Smooth muscle cell (in vitro differentiated cells): ENCODE results near the gene C20orf204. TPM values are rescaled to one million over a fixed set of nuclear protein-coding genes. Genes with fewer than 3 reads are reported as not detected.

Experiments used
- DNase-seq: peaks from one replicate; lab custom pipeline; 2025; ENCODE audit not compliant: unreplicated experiment; lab: John Stamatoyannopoulos, UW
- H2AFZ ChIP-seq: fragments of 200-600 bp; sonication (generic); 2 replicates; pipeline ENCODE4 v1.6.0; 2016; ENCODE audit warnings: antibody characterized with exemption, low read depth, mild to moderate bottlenecking
- H3F3A ChIP-seq: fragments of 200-600 bp; sonication (generic); 2 replicates; pipeline ENCODE4 v1.6.0; 2017; ENCODE audit warnings: antibody characterized with exemption, low read depth
- H3K27ac ChIP-seq: fragments of 200-600 bp; sonication (generic); 2 replicates; pipeline ENCODE4 v1.5.1; 2016; ENCODE audit warnings: low read depth, mild to moderate bottlenecking
- H3K27me3 ChIP-seq: fragments of 200-600 bp; sonication (generic); 2 replicates; pipeline ENCODE4 v1.6.1; 2016; ENCODE audit warnings: low read depth, mild to moderate bottlenecking
- H3K36me3 ChIP-seq: fragments of 200-600 bp; sonication (generic); 2 replicates; pipeline ENCODE4 v1.5.1; 2016; ENCODE audit warnings: low read depth
- H3K4me1 ChIP-seq: fragments of 200-600 bp; sonication (generic); 2 replicates; pipeline ENCODE4 v1.5.1; 2016; ENCODE audit warnings: low read depth
- H3K4me2 ChIP-seq: fragments of 200-600 bp; sonication (generic); 2 replicates; pipeline ENCODE4 v1.6.0; 2016; ENCODE audit warnings: mild to moderate bottlenecking
- H3K4me3 ChIP-seq: fragments of 200-600 bp; sonication (generic); 2 replicates; pipeline ENCODE4 v1.5.1; 2016; ENCODE audit warnings: mild to moderate bottlenecking
- H3K79me2 ChIP-seq: fragments of 200-600 bp; sonication (generic); 2 replicates; pipeline ENCODE4 v1.6.0; 2016; ENCODE audit warnings: low read depth, mild to moderate bottlenecking
- H3K9ac ChIP-seq: fragments of 200-600 bp; sonication (generic); 2 replicates; pipeline ENCODE4 v1.6.0; 2016; ENCODE audit warnings: low read depth
- H3K9me3 ChIP-seq: fragments of 200-600 bp; sonication (generic); replicated peaks from 2 replicates; pipeline ENCODE4 v1.5.1; 2016; ENCODE audit warnings: low read depth
- H4K20me1 ChIP-seq: fragments of 200-600 bp; sonication (generic); 2 replicates; pipeline ENCODE4 v1.6.0; 2016; ENCODE audit warnings: low read depth
- WGBS: methylation state at CpG from one replicate; pipeline ENCODE4 v1.1.7; 2016; ENCODE audit warnings: low lambda C conversion rate; 5-methylcytosine and 5-hydroxymethylcytosine counted together
- polyA plus RNA-seq: library from polyadenylated mRNA; unstranded; fragments of >200 nt; fragmentation: Nextera tagmentation; extraction: Ambion mirVana; gene quantifications from 2 replicates; pipeline ENCODE4 v1.2.1, GENCODE V29; 2016
- total RNA-seq: library from RNA; depleted of rRNA; stranded (reverse); fragments of >200 nt; gene quantifications from 2 replicates; pipeline ENCODE4 v1.2.3, GENCODE V29; 2014
- TF ChIP-seq, protein P1 (sequence below): fragments of 200-600 bp; sonication (generic); IDR thresholded peaks from 2 replicates; pipeline ENCODE4 v1.5.1; 2017; ENCODE audit warnings: borderline replicate concordance, mild to moderate bottlenecking, antibody characterized with exemption; ENCODE audit not compliant: insufficient read depth, poor library complexity, severe bottlenecking

C20orf204 gene
- total and polyA plus RNA-seq, 2 experiments from 2014 or later = 0.09 to 0.87 TPM

DNA sequence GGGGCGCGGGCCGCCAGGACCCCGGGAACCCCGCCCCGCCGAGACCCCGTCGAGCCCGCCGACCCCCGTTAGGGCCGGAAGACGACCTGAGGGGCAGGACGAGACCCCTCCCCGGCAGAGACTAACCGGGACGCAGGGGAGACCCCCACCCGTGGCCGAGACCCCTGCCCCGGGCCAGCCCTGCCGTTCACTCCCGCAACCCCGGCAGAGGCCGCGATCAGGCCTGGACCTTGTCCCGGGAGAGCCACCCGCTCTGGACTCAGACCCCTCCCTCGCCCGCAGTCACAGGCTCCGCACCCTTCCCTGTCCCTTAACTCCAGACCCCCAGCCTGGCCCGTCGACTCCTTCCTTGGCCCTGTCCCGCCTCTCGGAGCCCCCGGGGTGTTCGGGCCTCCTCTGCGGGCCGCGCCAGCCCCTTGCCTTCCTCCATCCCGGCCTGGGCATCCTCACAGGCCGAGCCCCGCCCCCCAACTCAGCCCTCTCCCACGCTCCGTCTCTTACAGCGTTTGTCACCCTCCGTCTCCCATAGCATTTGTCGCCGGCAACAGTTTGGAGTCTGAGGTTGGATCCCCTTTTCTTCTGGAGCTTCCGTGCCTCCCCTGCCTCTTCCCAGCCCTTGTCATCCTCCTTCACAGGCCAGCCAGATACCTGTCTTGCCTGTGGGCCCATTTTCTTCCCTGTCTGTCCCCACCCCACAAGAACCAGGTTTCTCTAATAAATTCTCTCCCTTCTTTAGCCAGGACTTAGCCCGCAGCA lies 27.6 kb downstream of the C20orf204 start:
- H3K4me1 ChIP-seq = peaks cover 6% of the 10 kb centered on the region
- TF ChIP-seq, protein P1, sequence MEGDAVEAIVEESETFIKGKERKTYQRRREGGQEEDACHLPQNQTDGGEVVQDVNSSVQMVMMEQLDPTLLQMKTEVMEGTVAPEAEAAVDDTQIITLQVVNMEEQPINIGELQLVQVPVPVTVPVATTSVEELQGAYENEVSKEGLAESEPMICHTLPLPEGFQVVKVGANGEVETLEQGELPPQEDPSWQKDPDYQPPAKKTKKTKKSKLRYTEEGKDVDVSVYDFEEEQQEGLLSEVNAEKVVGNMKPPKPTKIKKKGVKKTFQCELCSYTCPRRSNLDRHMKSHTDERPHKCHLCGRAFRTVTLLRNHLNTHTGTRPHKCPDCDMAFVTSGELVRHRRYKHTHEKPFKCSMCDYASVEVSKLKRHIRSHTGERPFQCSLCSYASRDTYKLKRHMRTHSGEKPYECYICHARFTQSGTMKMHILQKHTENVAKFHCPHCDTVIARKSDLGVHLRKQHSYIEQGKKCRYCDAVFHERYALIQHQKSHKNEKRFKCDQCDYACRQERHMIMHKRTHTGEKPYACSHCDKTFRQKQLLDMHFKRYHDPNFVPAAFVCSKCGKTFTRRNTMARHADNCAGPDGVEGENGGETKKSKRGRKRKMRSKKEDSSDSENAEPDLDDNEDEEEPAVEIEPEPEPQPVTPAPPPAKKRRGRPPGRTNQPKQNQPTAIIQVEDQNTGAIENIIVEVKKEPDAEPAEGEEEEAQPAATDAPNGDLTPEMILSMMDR = no peak

DNA sequence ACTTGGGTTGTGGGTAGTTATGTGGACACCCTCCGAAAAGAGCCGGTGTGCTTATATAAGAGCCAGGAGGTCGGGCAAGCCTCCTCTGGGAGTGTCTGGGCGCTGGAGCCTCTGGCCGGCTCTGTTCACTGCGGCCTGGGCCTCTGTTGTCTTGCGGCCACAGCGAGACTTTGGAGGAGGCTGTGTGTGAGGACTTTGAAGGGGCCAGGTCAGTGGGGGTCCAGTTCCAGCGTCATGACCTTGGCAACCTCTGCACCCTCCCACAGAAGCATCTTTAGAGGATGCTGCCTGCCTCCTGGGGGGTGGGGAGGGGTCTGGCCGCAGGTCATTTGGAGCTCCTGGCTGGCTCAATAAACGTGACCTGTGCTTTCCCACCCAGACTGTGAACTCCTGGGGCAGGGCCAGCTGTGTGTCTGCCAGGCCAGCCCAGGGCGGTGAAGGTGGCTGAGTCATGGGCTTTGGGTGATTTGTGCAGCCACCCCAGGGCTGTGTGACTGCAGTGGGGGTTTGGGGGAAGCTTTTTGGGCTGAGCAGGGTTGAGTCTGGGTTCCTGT lies 28.2 kb downstream of the C20orf204 start:
- TF ChIP-seq, protein P1 = no peak
- Histone ChIP-seq H3K4me2 (peak overlapping the region; percentile 88), H3K27ac (peak overlapping the region; percentile 17), H3K79me2 (no peaks in the 10 kb centered on the region), H2AFZ (no peak overlapping the region), H4K20me1 (peaks cover 10% of the 10 kb centered on the region), H3F3A (no peaks in the 10 kb centered on the region), H3K27me3 (no peaks in the 10 kb centered on the region), H3K4me1 (peaks cover 6% of the 10 kb centered on the region), H3K9ac (no peak overlapping the region), H3K9me3 (no peaks in the 10 kb centered on the region), H3K4me3 (peak overlapping the region; percentile 93), H3K36me3 (no peaks in the 10 kb centered on the region)
- DNase-seq = no peak
- WGBS = 71% methylated on average over 12 of the region's 12 CpGs

More for the DNA sequence above, 27.6 kb downstream of the C20orf204 start:
- Histone ChIP-seq H2AFZ (no peak overlapping the region), H3K27me3 (no peaks in the 10 kb centered on the region), H3K4me3 (peak overlapping the region; percentile 93), H3K79me2 (no peaks in the 10 kb centered on the region), H3K27ac (peak overlapping the region; percentile 17), H3K9me3 (no peaks in the 10 kb centered on the region), H3F3A (no peaks in the 10 kb centered on the region), H3K9ac (peak overlapping the region; percentile 78), H3K36me3 (no peaks in the 10 kb centered on the region), H3K4me2 (peak overlapping the region; percentile 88), H4K20me1 (peaks cover 10% of the 10 kb centered on the region)
- no peak for DNase-seq
- WGBS = 6% methylated on average over 30 of the region's 51 CpGs

DNA sequence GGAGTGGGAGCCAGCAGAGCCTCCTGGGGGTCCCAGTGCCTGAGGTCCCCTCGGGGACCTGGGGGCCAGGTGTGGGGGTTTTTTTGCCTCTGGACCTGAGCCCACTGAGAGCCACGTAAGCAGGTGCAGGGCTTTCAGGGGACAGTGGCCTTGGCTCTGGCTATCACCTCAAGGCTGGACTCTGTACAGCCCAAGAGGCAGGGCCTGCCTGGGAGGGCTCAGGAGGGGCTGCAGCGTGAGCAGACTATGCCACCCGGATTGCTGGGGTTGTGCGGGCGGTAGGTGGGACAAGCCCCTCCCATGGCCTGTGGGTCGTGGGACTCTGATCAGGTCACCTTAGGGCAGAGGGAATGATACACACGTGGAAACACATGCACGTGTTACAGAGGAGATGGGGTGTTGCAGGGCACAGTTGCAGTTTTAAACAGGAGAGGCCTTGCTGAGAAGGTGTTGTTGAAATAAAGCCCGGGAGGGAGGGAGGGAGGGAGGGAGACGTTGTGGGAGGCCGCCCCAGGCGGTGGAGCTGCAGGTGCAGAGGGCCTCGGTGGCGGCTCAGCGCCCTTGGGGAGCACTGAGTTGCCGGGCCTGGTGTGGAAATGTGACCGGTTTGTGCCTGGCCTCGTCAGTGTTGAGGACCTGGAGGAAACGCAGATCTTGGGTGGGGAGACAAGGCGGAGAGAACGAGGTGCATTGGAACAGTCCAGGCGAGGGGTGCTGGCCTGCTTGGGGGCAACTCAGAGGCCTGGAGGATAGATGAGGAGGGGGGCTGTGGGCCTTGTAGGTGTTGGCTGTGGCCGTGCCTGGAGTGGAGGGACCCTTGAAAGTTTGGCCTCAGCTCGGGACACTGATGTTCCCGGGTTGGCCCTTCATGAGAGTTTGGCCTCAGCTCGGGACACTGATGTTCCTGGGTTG lies 29.3 kb downstream of the C20orf204 start:
- Histone ChIP-seq H3K36me3 (no peaks in the 10 kb centered on the region), H3K9ac (no peak overlapping the region), H3F3A (no peaks in the 10 kb centered on the region), H3K4me2 (no peak overlapping the region), H3K4me1 (peaks cover 6% of the 10 kb centered on the region), H3K27me3 (no peaks in the 10 kb centered on the region), H4K20me1 (peaks cover 10% of the 10 kb centered on the region), H2AFZ (no peak overlapping the region), H3K79me2 (no peaks in the 10 kb centered on the region), H3K4me3 (no peak overlapping the region), H3K27ac (no peak overlapping the region), H3K9me3 (no peaks in the 10 kb centered on the region)
- no peak for DNase-seq
- TF ChIP-seq, protein P1 = no peak
- WGBS = 76% methylated on average over 24 of the region's 27 CpGs
